UCSD-AML1 (cell line): ENCODE data around the gene IARS1.

Experiments used
- DNase-seq: peaks from one replicate; lab custom pipeline; 2025; ENCODE audit not compliant: unreplicated experiment; lab: John Stamatoyannopoulos, UW

IARS1 gene

DNA sequence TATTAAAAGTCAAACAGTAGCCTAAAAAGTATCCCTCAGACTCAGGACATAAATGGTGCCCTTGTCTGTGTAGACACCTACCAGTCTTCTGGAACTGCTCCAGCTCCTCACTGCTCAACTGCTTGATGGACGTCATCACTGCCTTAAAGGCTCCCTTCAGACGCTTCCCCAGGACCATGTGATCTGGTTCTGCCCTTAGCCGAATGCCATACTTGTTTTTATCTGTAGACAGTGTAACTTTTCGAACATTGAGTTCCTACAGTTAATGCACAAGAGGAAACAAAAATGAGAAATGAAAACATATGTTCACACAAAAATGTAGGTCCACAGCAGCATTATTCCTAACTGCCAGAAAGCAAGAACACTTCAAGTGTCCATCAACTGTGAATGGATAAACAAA is 46.2 kb downstream of the IARS1 start:
- no peak for DNase-seq

DNA sequence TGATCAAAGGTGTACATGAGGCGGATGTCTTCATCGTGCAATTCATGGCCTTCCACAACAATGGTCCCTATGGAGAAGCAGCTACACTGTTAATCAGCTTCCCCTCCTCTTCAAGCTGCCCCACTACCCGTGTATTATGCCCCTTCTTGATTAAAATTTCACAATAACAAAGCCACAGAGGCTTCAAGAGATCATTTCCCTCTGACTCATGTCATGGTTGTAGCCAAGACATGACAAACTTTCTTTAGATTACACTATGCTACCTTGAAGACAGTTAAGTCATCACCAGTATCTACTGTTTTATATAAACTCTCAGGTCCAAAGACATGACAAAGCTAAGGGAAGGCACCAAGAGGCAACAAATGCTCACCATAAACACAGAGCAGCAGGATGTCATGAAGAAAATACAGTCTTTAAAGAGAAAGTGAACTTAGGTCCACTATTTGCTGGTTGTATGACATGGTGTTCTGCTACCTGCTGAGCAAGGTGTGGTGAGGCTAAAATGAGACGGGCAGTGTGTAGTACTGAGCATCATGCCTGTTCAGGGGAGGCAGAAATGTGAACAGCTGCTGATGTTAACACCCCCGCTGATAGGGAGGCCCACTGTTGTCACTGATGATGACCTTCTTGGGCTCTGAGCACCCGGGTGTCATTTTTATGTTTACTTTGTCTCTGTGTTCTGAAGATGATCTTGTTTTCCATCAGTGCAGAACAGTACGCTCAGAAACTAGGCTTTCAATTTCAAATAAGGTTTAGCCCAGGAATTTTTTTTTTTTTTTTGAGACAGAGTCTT is 48.3 kb downstream of the IARS1 start:
- no peak for DNase-seq
